Measurements from ENCODE around the gene SHC3. TPM values are rescaled to one million over a fixed set of nuclear protein-coding genes. Genes with fewer than 3 reads are reported as not detected.

SHC3 gene
- total and polyA plus RNA-seq, 9 of the 15 experiments (the other 6 are each of a cell fraction or from before 2014, with no cell fraction given): not detected

- no peak for TF ChIP-seq HNRNPK (IDR thresholded peaks at IDR 0.05; ENCODE audit: low read depth, low read length, poor library complexity, severe bottlenecking)
- TF ChIP-seq ZNF24 (IDR thresholded peaks at IDR 0.05): no peak
- TF ChIP-seq SIRT6 (IDR thresholded peaks at IDR 0.05; ENCODE audit: low read depth, low read length): no peak
Measured at GRCh38 chr9:88969646-88970373, 208.8 kb downstream of the SHC3 start (continued).

GRCh38 chr9:88968799-88969198, 209.8 kb downstream of the SHC3 start:
- Histone ChIP-seq H3K9me3 (replicated peaks; ENCODE audit: control insufficient read depth, insufficient read depth, low read depth, low read length) (no peaks in the 10 kb centered on the region), H3K4me2 (ENCODE audit: insufficient read depth, low read length) (no peak overlapping the region), H4K20me1 (replicated peaks; ENCODE audit: control insufficient read depth, insufficient read depth, low read length) (no peaks in the 10 kb centered on the region), H3K9me1 (ENCODE audit: control insufficient read depth, insufficient read depth, low read length) (no peaks in the 10 kb centered on the region), H3K79me2 (ENCODE audit: control insufficient read depth, insufficient read depth, low read length) (no peaks in the 10 kb centered on the region), H3K4me1 (replicated peaks in 1 of 2; ENCODE audit: control insufficient read depth in 2 of 2, insufficient read depth in 2 of 2, low read length in 2 of 2) (peaks cover 0 to 3% of the 10 kb centered on the region in 2 experiments; a peak in 1 of 5 replicates), H3K27ac (ENCODE audit: extremely low read depth, low read depth, low read length) (no peak overlapping the region), H3K27me3 (ENCODE audit: control insufficient read depth in 2 of 2, insufficient read depth in 2 of 2, low read length in 2 of 2) (peaks cover 0 to 3% of the 10 kb centered on the region in 2 experiments; a peak in 1 of 5 replicates), H3K36me3 (ENCODE audit: control insufficient read depth, insufficient read depth, low read length) (no peaks in the 10 kb centered on the region), H2AFZ (ENCODE audit: low read depth, low read length) (no peak overlapping the region), H3K4me3 (no peak overlapping the region), H3K9ac (ENCODE audit: insufficient read depth in 1 of 2, low read depth in 2 of 2, low read length in 2 of 2) (no peak overlapping the region)
- DNase-seq (ENCODE audit: extremely low read depth in 1 of 4, low spot score in 3 of 4) (no peak), FAIRE-seq (no peak), ATAC-seq (no peak)
- WGBS (ENCODE audit: insufficient coverage, low coverage, missing lambda C conversion rate): 60% methylated on average over 2 of the region's 4 CpGs
- in situ Hi-C loops (cut with MboI) (no loop called here), intact Hi-C loops (cut with micrococcal nuclease) (no loop called here)
- no TSS peak for BruUV-seq (replicated peaks)
- CTCF ChIA-PET (ENCODE audit: low intra/inter-chr PET ratio): no interaction called here
- POLR2A ChIA-PET: no interaction called here
- no peak for TF ChIP-seq STAG1 (CRISPR knock-in tag; IDR thresholded peaks at IDR 0.05; ENCODE audit: borderline replicate concordance)
- no peak for TF ChIP-seq HDAC1 (IDR thresholded peaks at IDR 0.05)
- no peak for TF ChIP-seq MCM7 (IDR thresholded peaks at IDR 0.05)
- TF ChIP-seq CBFB (CRISPR knock-in tag; IDR thresholded peaks at IDR 0.05): no peak
- no peak for TF ChIP-seq NR0B1 (IDR thresholded peaks at IDR 0.05; ENCODE audit: partially characterized antibody)
- no peak for TF ChIP-seq ZFP1 (CRISPR knock-in tag; IDR thresholded peaks at IDR 0.05)
- no peak for TF ChIP-seq IRF2 (CRISPR knock-in tag; IDR thresholded peaks at IDR 0.05)
- TF ChIP-seq TCFL5 (CRISPR knock-in tag; conservative IDR thresholded peaks at IDR 0.05): no peak
- no peak for TF ChIP-seq ZNF280B (CRISPR knock-in tag; IDR thresholded peaks at IDR 0.05)
- no peak for TF ChIP-seq MAFF (IDR thresholded peaks at IDR 0.05; ENCODE audit: low read length)
- TF ChIP-seq SRSF7 (optimal IDR thresholded peaks at IDR 0.05; ENCODE audit: low read depth, low read length): no peak
